Measurements from ENCODE around the gene SPTLC3. TPM values are rescaled to one million over a fixed set of nuclear protein-coding genes. Genes with fewer than 3 reads are reported as not detected.

Gene SPTLC3
- total RNA-seq, 4 donors from 2014 or later = 9.2 to 17.1 (median 13.9) TPM

DNA sequence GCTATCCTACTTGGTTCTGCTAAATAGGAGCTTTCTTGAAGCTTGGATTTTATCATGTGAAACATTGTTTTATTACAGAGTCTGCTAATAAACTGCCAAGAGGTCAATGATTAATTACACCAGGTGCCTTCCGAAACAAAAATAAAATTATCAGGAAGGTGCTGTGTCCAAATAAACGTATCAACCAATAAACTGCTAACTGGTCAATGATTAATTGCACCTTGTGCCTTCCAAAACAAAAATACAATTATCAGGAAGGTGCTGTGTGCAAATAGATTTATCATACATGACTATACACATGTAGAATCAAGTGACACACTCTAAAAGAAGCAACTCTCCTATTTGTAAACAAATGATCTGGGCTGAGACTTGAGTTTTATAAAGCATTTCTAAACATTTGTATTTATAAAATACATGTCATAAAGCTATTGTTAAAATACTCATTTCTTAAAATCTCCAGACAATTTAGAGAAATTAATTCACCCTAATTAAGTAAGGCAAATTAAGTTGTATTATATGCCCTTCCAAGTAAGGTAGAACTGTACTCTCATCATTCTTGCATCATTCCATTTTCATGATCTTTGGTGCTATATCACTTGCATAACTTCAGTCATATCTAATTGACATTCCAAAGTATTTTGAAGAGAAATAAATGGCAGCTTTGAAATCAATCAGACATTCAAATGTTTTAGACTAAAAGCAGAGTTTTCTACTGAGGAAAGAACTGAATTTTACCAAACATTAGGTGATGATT is 26.8 kb downstream of the SPTLC3 start:
- no peak for DNase-seq (ENCODE audit: low spot score in 2 of 2)
- TF ChIP-seq EP300 (IDR thresholded peaks at IDR 0.05) (no peak), POLR2A (IDR thresholded peaks at IDR 0.05) (no peak)
- TF ChIP-seq, protein P1, sequence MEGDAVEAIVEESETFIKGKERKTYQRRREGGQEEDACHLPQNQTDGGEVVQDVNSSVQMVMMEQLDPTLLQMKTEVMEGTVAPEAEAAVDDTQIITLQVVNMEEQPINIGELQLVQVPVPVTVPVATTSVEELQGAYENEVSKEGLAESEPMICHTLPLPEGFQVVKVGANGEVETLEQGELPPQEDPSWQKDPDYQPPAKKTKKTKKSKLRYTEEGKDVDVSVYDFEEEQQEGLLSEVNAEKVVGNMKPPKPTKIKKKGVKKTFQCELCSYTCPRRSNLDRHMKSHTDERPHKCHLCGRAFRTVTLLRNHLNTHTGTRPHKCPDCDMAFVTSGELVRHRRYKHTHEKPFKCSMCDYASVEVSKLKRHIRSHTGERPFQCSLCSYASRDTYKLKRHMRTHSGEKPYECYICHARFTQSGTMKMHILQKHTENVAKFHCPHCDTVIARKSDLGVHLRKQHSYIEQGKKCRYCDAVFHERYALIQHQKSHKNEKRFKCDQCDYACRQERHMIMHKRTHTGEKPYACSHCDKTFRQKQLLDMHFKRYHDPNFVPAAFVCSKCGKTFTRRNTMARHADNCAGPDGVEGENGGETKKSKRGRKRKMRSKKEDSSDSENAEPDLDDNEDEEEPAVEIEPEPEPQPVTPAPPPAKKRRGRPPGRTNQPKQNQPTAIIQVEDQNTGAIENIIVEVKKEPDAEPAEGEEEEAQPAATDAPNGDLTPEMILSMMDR (IDR thresholded peaks at IDR 0.05) = no peak
- no peak overlapping the region for H3K4me3 ChIP-seq
- no peaks in the 10 kb centered on the region for H3K36me3 ChIP-seq
- no peaks in the 10 kb centered on the region for H3K9me3 ChIP-seq
- H3K27ac ChIP-seq = no peak overlapping the region
- no peaks in the 10 kb centered on the region for H3K27me3 ChIP-seq
- 75 to 77% methylated on average over 2 of the region's 2 CpGs for whole genome bisulfite sequencing, 2 donors
- H3K4me1 ChIP-seq = no peaks in the 10 kb centered on the region

DNA sequence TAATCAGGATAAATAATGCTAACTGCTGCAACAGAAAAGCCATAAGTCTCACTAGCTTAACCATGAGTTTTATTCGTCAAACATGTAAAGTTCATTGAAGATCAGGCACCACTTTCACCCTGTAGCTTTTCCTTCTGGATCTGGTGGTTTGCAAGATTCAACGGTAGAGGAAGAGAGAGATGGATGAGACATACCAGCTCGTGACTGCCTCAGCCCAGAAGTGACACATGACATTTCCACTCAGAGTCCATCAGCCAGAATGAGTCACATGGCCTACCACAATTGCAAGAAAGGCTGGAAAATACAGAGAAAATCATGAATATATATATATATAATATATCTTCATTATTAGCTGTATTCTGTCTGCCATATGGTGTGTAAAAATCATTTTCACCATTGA is 29.0 kb downstream of the SPTLC3 start:
- TF ChIP-seq EP300 (IDR thresholded peaks at IDR 0.05) = no peak
- no peak for TF ChIP-seq POLR2A (IDR thresholded peaks at IDR 0.05)

DNA sequence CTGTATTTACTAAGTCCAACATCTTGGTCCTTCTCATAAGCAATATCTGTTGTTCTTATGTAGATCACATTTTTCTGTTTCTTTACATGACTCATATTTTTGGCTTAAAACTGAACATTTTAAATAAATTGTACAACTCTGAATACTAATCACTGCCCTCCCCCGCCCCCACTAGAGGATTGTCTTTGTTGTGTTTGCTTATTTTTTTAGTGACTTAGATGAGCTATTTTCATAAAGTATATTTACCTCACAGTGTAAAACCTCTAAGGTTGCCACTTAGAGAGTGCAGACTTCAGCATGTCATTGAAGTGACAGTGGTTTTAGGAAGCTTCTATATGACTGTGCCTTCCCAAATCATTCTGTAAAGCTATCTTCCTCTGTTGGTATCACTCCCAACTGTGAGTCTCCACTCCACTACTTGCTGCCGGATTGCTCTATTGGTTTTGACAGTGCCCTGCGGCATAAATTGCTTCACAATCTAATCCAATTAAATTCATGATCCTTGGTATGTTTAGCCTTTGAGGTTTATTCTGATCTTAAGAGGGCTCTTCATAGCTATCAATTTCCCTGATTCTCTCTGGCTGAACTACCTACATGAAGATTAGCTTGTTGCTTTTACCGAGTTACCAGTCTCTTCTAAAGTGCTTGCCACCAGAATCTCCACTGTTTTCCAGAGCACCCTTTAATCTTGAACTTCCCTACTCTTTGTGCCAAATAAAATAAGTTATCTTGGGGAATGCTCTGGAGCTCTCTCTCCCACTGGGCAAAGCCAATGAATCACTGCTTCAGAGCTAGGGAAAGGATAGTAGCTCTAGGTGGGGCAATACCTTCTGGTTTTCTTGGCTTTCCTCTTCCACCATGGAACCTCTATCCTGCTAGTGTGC is 33.0 kb downstream of the SPTLC3 start:
- Histone ChIP-seq H3K4me1 (no peaks in the 10 kb centered on the region), H3K9me3 (no peaks in the 10 kb centered on the region), H3K36me3 (no peaks in the 10 kb centered on the region), H3K27ac (no peak overlapping the region), H3K27me3 (no peaks in the 10 kb centered on the region), H3K4me3 (no peak overlapping the region)
- WGBS, 2 donors = 82 to 84% methylated on average over 4 of the region's 4 CpGs
- TF ChIP-seq POLR2A (IDR thresholded peaks at IDR 0.05) = no peak
- no peak for TF ChIP-seq EP300 (IDR thresholded peaks at IDR 0.05)
- TF ChIP-seq, protein P1 (IDR thresholded peaks at IDR 0.05) = no peak
- no peak for DNase-seq (ENCODE audit: low spot score in 2 of 2)

More for the DNA sequence above, 29.0 kb downstream of the SPTLC3 start:
- no peak overlapping the region for H3K4me3 ChIP-seq
- H3K27me3 ChIP-seq = no peaks in the 10 kb centered on the region
- no peaks in the 10 kb centered on the region for H3K4me1 ChIP-seq
- no peaks in the 10 kb centered on the region for H3K9me3 ChIP-seq
- no peaks in the 10 kb centered on the region for H3K36me3 ChIP-seq
- H3K27ac ChIP-seq = no peak overlapping the region
- no peak for DNase-seq (ENCODE audit: low spot score in 2 of 2)
- 63 to 83% methylated on average over 3 of the region's 3 CpGs for WGBS, 2 donors

DNA sequence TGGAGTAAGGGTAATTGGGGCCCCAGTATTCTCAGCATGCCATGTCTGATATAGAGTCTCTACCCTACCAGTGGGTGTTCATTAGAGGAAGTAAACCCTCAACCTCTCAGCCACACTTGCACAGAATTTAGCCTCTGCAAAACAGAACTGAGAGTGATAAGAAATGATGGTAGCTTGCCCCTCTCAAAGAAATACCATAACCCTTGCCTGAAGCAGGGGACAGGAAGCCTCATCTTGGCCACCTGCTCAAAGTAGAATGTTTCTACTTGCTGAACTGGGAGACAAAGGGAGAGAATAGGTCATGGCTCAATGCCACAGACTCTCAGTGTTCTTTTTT is 33.7 kb downstream of the SPTLC3 start:
- no peak overlapping the region for H3K27ac ChIP-seq
- no peak for TF ChIP-seq POLR2A (IDR thresholded peaks at IDR 0.05)
- TF ChIP-seq, protein P1 (IDR thresholded peaks at IDR 0.05) = no peak
- no peak for TF ChIP-seq EP300 (IDR thresholded peaks at IDR 0.05)

DNA sequence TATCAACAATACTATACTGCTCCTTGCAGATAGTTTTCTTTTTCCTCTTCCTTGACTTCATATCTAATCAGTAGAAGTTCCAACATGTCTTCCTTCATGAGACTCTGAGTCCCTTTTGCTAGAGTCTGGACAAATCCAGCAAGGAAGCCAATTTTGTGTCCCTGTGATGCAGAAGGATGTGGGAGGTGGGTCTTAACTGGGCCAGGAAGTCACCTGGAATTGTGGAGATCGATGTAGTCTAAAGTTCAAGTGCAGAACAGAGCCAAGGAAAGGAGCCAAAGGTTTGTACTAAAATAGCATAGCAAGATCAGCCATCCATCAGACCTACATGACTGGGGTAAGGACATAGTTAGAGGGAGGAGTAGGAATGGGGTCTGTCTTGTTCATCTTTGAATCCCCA is 37.6 kb downstream of the SPTLC3 start:
- WGBS, 2 donors = 96 to 100% methylated on average over 1 of the region's 1 CpG

More for the DNA sequence above, 33.7 kb downstream of the SPTLC3 start:
- Histone ChIP-seq H3K36me3 (no peaks in the 10 kb centered on the region), H3K4me3 (no peak overlapping the region), H3K4me1 (no peaks in the 10 kb centered on the region), H3K9me3 (no peaks in the 10 kb centered on the region), H3K27me3 (no peaks in the 10 kb centered on the region)
- DNase-seq (ENCODE audit: low spot score in 2 of 2) = no peak

More for the DNA sequence above, 37.6 kb downstream of the SPTLC3 start:
- H3K4me3 ChIP-seq = no peak overlapping the region
- TF ChIP-seq, protein P1 (IDR thresholded peaks at IDR 0.05) = no peak
- no peak for TF ChIP-seq EP300 (IDR thresholded peaks at IDR 0.05)
- no peak for TF ChIP-seq POLR2A (IDR thresholded peaks at IDR 0.05)
- H3K27me3 ChIP-seq = no peaks in the 10 kb centered on the region
- no peak for DNase-seq (ENCODE audit: low spot score in 2 of 2)
- H3K27ac ChIP-seq = no peak overlapping the region
- H3K36me3 ChIP-seq = peaks cover 0 to 9% (median 0%) of the 10 kb centered on the region in 3 donors
- no peaks in the 10 kb centered on the region for H3K9me3 ChIP-seq
- no peaks in the 10 kb centered on the region for H3K4me1 ChIP-seq

All from tibial nerve (tissue), 4 donors.